Right lobe of liver (tissue), 6 donors: ENCODE data around the gene RNF40. TPM values are rescaled to one million over a fixed set of nuclear protein-coding genes. Genes with fewer than 3 reads are reported as not detected.
"Not testable (repeated sequence)": the region's sequence is repeated elsewhere in the genome, so short reads cannot be mapped to it uniquely, and the experiment has no call there.

Experiments used
- ATAC-seq, 4 donors: fragments of 200-7000 bp; cut with Tn5 transposase; one replicate each; pipeline ENCODE4 v1.9.1; 2020; ENCODE audit warnings: mild to moderate bottlenecking in 4 of 4, moderate library complexity in 4 of 4
- DNase-seq, 3 donors: peaks; one replicate each; pipeline ENCODE4 v3.0.0-alpha.2; 2020
- H3K27ac ChIP-seq, 3 donors: fragments of 200-600 bp; one replicate each; pipeline ENCODE4 v1.8.0; 2022
- H3K27me3 ChIP-seq, 2 donors: fragments of 200-600 bp; one replicate each; pipeline ENCODE4 v1.8.0; 2022
- H3K36me3 ChIP-seq, 4 donors: fragments of 200-600 bp; sonication (generic) in 1 of 4; one replicate each; pipeline versions ENCODE4 v1.5.1 to v1.8.0; 2017 to 2022; ENCODE audit warnings: control low read depth in 1 of 4
- H3K4me1 ChIP-seq, 4 donors: fragments of 200-600 bp; sonication (generic) in 1 of 4; one replicate each; pipeline versions ENCODE4 v1.5.1 to v1.8.0; 2017 to 2022; ENCODE audit warnings: control low read depth in 1 of 4
- H3K4me3 ChIP-seq, 3 donors: fragments of 200-600 bp; one replicate each; pipeline ENCODE4 v1.8.0; 2022
- H3K9me3 ChIP-seq, 4 donors: fragments of 200-600 bp; sonication (generic) in 1 of 4; one replicate each; pipeline versions ENCODE4 v1.5.1 to v1.8.0; 2017 to 2022; ENCODE audit warnings: control low read depth in 1 of 4
- POLR2A ChIP-seq: fragments of 450-650 bp; IDR thresholded peaks from one replicate; pipeline ENCODE4 v1.6.1; 2017; ENCODE audit warnings: antibody characterized with exemption, mild to moderate bottlenecking
- WGBS: methylation state at CpG from one replicate; pipeline ENCODE4 v1.1.6; 2018; ENCODE audit warnings: low coverage, low lambda C conversion rate; ENCODE audit not compliant: insufficient coverage; ENCODE audit errors: missing lambda C conversion rate; 5-methylcytosine and 5-hydroxymethylcytosine counted together
- intact Hi-C, 2 donors: fragments of 100-400 bp; cut with DNase I; formaldehyde crosslinking; loops; one replicate each; pipeline versions ENCODE4 v1.11.2 to v1.14.1; 2022
- total RNA-seq, 6 experiments: library from RNA; depleted of rRNA in 2 of 6; stranded (reverse); fragments of >200 nt in 2 of 6; fragmentation: NEBNext Ultra II Directional in 3 of 6; extraction: Animal tissue kit (Norgen Biotek cat#: 25700) in 3 of 6; gene quantifications; one replicate each; pipeline versions ENCODE4 v1.1.0 to v1.2.4, GENCODE V29; 2016 to 2023
- TF ChIP-seq, protein P1 (sequence below), 4 donors: fragments of 200-600 bp in 3 of 4; fragments of 450-650 bp in 1 of 4; IDR thresholded peaks; one replicate each; pipeline versions ENCODE4 v1.5.1 to v1.8.0; 2016 to 2022; ENCODE audit warnings: antibody characterized with exemption in 4 of 4, mild to moderate bottlenecking in 2 of 4
- donor health status: DM: no; HTN: yes; CAD: no.
- donor health status: DM: no; HTN: no; CAD: no.
- donor health status: DM: no; HTN: no; CAD: no.
- donor health status: DM: no; HTN: yes; CAD: no.
- donor health status: DM: no; HTN: yes; CAD: no.

Gene RNF40
- total RNA-seq, 6 experiments from 2014 or later: 34.3 to 56.8 (median 46.7) TPM

DNA sequence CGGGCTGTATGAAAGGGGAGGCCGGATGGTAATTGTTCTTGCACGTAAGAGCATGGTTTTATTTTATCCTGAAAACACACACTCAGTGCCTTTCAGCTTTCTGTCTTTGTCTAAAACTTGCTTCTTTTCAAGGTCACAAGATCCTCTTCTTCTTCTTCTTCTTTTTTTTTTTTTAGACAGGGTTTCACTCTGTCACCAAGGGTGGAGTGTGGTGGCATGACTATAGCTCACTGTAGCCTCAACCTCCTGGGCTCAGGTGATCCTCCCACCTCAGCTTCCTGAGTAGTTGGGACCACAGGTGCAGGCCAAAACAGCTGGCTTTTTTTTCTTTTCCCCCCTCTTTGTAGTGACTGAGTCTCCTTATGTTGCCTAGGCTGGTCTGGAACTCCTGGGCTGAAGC lies 40.8 kb downstream of the RNF40 start:
- no peak overlapping the region for H3K27ac ChIP-seq
- H3K4me3 ChIP-seq: no peak overlapping the region
- ATAC-seq (no peak), DNase-seq (no peak)
- no peaks in the 10 kb centered on the region for H3K9me3 ChIP-seq
- no peak for TF ChIP-seq POLR2A
- TF ChIP-seq, protein P1, sequence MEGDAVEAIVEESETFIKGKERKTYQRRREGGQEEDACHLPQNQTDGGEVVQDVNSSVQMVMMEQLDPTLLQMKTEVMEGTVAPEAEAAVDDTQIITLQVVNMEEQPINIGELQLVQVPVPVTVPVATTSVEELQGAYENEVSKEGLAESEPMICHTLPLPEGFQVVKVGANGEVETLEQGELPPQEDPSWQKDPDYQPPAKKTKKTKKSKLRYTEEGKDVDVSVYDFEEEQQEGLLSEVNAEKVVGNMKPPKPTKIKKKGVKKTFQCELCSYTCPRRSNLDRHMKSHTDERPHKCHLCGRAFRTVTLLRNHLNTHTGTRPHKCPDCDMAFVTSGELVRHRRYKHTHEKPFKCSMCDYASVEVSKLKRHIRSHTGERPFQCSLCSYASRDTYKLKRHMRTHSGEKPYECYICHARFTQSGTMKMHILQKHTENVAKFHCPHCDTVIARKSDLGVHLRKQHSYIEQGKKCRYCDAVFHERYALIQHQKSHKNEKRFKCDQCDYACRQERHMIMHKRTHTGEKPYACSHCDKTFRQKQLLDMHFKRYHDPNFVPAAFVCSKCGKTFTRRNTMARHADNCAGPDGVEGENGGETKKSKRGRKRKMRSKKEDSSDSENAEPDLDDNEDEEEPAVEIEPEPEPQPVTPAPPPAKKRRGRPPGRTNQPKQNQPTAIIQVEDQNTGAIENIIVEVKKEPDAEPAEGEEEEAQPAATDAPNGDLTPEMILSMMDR (IDR thresholded peaks at IDR 0.05): no peak
- peaks cover 0 to 9% (median 0%) of the 10 kb centered on the region in 4 donors for H3K4me1 ChIP-seq
- no peaks in the 10 kb centered on the region for H3K36me3 ChIP-seq
- WGBS: 63% methylated on average over 2 of the region's 3 CpGs
- intact Hi-C loops: no loop called here
- H3K27me3 ChIP-seq: no peaks in the 10 kb centered on the region

DNA sequence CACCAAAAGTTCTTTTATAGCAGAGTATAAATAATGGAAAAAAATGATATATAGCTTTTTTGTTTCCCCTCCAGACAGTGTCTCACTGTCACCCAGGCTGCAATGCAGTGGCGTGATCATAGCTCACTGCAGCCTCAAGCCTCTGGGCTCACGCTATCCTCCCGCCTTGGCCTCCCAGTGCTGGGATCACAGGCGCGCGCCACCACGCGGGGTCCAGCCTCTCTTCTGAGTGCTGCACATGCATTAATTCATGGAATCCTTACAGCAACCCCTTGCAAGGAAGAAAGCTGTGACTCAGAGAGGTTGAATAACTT lies 42.9 kb downstream of the RNF40 start:
- H3K27me3 ChIP-seq: no peaks in the 10 kb centered on the region
- no peaks in the 10 kb centered on the region for H3K9me3 ChIP-seq
- intact Hi-C loops: no loop called here
- no peaks in the 10 kb centered on the region for H3K36me3 ChIP-seq
- ATAC-seq (peak in 1 of 4 donors; percentile 3), DNase-seq (no peak)
- peaks cover 0 to 9% (median 0%) of the 10 kb centered on the region in 4 donors for H3K4me1 ChIP-seq
- peak overlapping the region; percentile 73 to 91 (median 81) for H3K4me3 ChIP-seq
- TF ChIP-seq, protein P1 (IDR thresholded peaks at IDR 0.05): no peak
- TF ChIP-seq POLR2A: no peak
- H3K27ac ChIP-seq: peak overlapping the region in 2 of 3 donors; percentile 83 to 90
- WGBS: 21% methylated on average over 3 of the region's 8 CpGs

DNA sequence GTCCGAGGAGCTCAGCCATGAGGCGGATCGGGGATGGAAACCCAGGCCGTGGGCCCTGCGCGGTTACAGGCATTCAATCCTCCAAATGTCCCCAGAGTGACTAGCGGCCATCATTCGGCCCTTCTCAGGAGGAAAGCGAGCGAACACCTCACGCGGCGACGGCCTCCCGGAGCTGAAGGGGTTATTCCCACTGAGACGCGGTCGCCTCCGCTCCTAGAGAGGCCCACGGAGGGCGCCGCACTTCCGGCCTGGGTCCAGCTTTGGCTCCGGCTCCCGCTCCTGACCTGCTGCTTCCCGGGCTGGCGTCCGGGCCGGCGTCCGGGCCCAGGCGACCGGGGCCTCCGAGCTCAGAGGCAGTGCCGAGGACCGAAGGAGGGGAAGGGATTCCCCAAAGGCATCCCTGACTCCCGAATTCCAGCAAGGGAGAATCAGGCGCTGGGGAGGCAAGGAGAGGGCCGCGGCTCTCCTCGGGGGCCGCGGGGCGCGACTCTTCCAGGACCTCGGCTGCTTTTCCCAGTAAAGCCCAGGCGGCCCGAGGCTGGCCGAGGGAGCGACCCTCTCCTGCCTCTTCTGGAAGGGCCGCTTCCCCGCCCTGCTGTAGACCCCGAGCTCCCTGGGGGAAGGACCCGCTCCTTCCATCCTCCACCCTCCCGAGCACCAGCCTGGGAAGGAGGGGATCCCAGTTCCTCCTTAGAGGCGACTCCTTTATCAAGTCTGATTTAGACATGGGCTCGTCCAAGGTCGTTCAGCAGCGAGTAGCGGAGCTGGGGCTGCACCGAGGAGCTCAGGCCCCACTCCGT lies 43.4 kb downstream of the RNF40 start:
- H3K36me3 ChIP-seq: no peaks in the 10 kb centered on the region
- peaks cover 0 to 9% (median 0%) of the 10 kb centered on the region in 4 donors for H3K4me1 ChIP-seq
- no peaks in the 10 kb centered on the region for H3K27me3 ChIP-seq
- peak overlapping the region; percentile 53 to 90 (median 83) for H3K27ac ChIP-seq
- intact Hi-C loops: no loop called here
- WGBS: 0% methylated on average over 5 of the region's 62 CpGs
- no peaks in the 10 kb centered on the region for H3K9me3 ChIP-seq
- TF ChIP-seq, protein P1 (IDR thresholded peaks at IDR 0.05): no peak
- peak; percentile 91 for TF ChIP-seq POLR2A
- ATAC-seq: peak; percentile 96 to 98 (median 97)
- peak; percentile 90 for DNase-seq
- peak overlapping the region; percentile 73 to 91 (median 81) for H3K4me3 ChIP-seq

DNA sequence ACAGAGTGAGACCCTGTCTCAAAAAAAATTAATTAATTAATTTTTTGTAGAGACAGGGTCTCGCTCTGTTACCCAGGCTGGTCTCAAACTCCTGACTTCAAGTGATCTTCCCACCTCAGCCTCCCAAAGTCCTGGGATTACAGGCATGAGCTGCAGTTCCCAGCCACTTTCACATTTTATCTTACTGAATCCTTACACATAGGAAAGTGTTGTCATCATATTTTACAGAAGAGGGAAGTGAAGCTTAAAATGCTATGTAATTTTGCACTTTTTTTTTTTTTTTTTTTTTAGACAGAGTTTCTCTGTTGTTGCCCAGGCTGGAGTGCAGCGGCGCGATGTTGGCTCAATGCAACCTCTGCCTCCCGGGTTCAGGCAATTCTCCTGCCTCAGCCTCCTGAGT lies 46.0 kb downstream of the RNF40 start:
- H3K27ac ChIP-seq: no peak overlapping the region
- H3K4me3 ChIP-seq: no peak overlapping the region
- WGBS: 80% methylated on average over 4 of the region's 5 CpGs
- intact Hi-C loops: no loop called here
- no peak for TF ChIP-seq POLR2A
- TF ChIP-seq, protein P1 (IDR thresholded peaks at IDR 0.05): no peak
- H3K4me1 ChIP-seq: peaks cover 0 to 9% (median 0%) of the 10 kb centered on the region in 4 donors
- no peaks in the 10 kb centered on the region for H3K27me3 ChIP-seq
- DNase-seq (no peak), ATAC-seq (no peak)
- H3K36me3 ChIP-seq: no peaks in the 10 kb centered on the region
- H3K9me3 ChIP-seq: no peaks in the 10 kb centered on the region

DNA sequence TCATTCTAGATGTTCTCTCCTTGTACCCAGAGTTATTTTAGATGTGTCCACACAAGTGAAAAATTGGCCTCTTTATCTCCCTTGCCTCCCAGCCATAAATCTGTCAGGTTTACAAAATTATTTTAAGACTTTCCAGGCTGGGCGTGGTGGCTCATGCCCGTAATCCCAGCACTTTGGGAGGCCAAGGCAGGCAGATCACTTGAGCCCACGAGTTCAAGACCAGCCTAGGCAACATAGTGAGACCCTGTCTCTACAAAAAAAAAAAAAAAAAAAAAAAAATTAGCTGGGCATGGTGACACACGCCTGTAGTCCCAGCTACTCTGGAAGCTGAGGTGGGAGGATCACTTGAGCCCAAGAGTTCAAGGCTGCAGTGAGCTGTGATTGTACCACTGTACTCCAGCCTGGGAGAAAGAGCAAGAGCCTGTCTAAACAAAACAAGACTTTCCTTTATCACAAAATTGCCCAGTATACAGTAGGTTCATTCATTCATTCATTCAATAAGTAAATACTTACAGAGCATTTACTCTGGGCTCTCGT lies 46.8 kb downstream of the RNF40 start:
- H3K27me3 ChIP-seq, H3K36me3 ChIP-seq, intact Hi-C loops, H3K9me3 ChIP-seq, ATAC-seq, H3K27ac ChIP-seq, DNase-seq, H3K4me3 ChIP-seq: not testable (repeated sequence)
- H3K4me1 ChIP-seq: peaks cover 0 to 12% (median 2%) of the 10 kb centered on the region in 4 donors
- WGBS: 70% methylated on average over 5 of the region's 5 CpGs

DNA sequence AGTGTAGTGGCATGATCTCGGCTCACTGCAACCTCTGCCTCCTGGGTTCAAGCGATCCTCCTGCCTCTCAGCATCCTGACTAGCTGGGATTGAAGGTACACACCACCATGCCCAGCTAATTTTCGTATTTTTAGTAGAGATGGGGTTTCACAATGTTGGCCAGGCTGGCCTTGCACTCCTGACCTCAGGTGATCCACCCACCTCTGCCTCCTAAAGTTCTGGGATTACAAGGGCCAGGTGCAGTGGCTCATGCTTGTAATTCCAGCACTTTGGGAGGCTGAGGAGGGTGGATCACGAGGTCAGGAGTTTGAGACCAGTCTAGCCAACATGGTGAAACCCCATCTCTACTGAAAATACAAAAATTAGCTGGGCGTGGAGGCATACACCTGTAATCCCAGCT lies 47.6 kb downstream of the RNF40 start:
- DNase-seq, H3K36me3 ChIP-seq, intact Hi-C loops, ATAC-seq, H3K27me3 ChIP-seq, H3K9me3 ChIP-seq, H3K4me3 ChIP-seq, H3K27ac ChIP-seq: not testable (repeated sequence)
- WGBS: 47% methylated on average over 5 of the region's 5 CpGs
- peaks cover 0 to 12% (median 2%) of the 10 kb centered on the region in 4 donors for H3K4me1 ChIP-seq
